Measurements from ENCODE around the gene OLFM3.

The OLFM3 gene

DNA sequence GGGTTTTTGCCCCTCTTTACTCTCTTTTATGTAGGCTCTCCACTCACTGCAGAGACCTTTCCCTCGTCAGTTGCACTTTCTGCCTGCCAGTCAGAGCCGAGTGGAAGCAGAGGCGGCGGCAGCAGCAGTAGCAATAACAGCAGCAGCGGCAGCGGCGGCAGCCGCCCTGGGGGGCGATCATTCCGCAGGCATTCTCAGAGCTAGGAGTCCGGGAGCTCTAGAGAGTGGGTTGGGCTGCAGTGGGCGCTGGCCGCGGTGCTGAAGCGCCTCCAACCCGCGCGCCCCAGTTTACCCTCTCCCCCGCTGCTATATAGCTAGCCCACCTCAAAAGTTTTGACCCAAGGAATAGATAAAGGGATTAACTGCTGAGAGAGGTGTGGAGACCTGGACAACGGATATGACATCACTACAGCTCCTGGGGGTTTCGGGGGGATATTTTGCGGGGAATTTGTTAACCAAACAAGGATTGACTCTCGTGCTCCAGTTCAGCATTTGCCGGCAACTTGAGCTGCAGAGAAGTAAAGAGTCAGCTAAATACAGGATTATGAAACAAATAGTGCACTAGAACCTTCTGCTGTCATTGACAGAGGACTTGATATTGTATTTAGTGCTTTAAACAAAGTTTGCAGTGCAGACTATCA lies at the start of gene OLFM3:
OLFM3 (minus strand) TSS at position 102 of the 641 bp plus-strand sequence.
- no peak for DNase-seq (ENCODE audit: low read depth in 3 of 3)

DNA sequence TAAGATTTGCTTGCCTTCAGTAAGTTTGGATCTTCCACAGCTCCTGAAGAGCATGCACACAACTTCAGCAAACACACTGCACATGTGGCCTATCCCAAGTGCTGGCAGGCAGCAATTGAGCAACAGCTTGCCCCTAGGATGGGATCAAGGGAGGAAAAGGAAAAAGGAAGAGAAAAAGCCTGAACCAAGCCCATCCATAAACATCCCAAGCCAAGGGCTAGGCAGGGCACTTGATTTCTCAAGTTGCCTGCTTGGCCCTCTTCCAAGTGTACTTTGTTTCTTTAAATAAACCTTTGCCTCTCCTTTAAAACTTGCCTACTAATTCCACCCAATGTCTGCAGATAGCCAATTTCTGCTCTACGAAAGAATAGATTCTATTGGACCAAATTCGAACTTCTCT lies 49.0 kb upstream of the OLFM3 start:
- DNase-seq (ENCODE audit: low read depth in 3 of 3) = no peak

DNA sequence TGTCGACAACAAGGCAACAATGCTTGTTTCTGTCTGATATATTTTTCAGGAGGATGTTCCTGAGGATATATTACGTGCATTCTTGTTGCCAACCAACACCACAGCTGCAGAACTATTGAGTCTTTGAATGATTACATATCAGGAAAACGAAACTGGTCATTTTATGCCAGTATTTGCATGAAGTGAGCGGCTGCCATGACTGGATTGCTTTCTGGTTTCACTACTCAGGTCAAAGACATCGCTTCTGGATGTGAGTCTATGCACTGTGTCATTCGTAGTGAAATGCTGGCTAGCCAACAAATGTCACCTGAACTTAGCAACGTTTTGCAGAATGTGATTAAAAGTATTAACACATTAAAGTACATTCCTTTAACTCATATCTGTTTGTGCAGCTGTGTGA lies 35.8 kb upstream of the OLFM3 start:
- no peak for DNase-seq (ENCODE audit: low read depth in 3 of 3)

DNA sequence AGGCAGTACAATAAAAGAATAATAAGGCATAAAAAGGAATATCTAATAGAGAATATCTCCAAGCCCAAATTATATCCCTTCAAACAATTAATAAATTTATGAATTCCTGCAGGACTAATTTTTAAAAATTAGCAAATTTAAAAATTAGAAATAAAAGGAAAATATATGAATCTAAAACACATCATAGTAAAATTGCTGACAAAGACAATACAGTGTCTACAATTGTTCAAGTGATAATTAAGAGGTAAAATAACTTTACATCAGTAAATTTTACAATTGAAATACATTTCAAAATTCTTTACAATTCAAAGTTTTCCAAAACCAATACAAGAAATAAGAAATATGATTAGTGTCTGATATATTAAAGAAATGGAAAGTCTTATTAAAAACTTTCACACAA lies 22.8 kb upstream of the OLFM3 start:
- DNase-seq (ENCODE audit: low read depth in 3 of 3) = no peak

DNA sequence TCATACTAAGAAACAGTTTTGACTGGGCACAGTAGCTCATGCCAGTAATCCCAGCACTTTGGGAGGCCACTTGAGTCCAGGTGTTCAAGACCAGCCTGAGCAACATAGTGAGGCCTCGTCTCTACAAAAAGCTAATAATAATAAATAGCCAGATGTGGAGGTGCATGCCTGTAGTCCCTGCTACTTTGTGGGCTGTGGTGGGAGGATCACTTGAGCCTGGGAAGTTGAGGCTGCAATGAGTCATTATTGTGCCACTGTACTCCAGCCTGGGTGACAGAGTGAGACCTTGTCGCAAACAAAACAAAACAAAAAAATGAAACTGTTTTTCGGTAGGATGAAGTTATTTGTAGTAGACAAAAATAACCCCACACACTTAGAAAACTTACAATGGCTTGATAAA lies 19.0 kb upstream of the OLFM3 start:
- DNase-seq (ENCODE audit: low read depth in 3 of 3) = no peak

DNA sequence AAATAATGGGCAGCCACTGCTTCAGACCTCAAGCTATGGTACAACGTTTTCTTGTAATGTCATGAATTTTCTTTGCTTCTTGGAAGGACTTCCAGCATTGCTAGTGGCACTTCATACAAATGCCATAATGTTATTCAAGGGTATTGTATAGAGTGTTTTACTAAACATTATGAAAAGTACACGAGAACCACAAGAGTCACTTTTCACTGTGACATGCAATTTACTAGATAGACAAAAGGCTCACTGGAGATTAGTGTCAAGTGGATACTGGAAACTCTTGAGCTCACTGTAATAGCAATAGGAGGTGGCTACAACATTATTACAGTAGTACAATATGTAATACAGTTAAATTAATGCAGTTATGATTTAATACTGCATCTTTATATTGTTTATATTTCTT lies 5.3 kb upstream of the OLFM3 start:
- no peak for DNase-seq (ENCODE audit: low read depth in 3 of 3)

DNA sequence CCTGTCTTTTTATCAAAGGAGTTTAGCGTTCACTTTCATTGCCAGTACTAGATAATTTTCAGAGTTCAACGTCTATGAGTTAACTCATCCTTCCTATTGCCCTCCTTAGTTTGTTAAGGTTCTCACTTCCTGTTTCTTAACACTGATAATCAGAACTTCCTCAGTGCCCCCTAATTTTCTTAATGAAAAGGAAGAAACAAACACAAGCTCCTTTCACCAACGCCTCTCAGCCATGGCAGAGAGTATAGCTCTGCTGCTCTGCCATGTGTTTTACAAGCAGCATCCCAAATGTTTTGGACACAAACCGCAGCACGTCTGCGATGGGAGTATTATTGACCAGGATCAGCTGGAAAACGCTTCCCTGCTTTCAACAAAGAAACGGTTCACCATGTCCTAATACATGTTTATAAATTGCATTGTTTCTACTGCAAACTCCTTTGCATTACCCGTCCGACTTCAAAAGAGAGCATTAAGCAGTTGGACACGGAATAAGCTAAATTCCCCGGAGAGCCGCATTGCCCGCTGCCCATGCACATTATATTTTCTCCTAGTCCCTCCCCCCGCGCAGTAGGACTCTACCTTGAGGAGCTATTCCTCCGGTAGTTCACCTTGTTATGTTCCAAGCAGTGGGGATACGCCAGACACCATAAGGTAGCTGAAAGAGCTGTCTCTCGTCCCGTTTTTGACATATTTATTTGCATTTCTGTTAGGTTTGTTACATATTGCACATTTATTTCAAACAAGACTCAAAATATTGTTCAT lies 561 bp downstream of the OLFM3 start:
- DNase-seq (ENCODE audit: low read depth in 3 of 3) = no peak

DNA sequence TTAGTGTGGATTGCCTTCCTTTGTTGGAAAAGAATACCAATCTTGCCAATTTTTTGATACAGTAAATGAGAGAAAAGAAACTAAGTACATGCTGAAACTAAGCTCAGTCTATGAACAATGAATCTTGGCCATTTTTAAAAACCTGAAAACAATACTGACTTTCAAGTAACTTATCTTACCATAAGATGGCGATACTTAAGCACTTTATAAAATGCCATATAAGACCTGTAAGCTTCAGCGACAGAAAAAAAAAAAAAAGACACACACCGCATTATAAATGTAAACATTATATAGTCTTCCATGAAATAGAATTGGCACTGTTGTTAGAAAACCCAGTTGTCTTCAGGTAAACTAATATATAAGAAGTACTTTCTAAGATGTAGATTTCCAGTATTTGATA lies 3.0 kb downstream of the OLFM3 start:
- DNase-seq (ENCODE audit: low read depth in 3 of 3) = no peak

DNA sequence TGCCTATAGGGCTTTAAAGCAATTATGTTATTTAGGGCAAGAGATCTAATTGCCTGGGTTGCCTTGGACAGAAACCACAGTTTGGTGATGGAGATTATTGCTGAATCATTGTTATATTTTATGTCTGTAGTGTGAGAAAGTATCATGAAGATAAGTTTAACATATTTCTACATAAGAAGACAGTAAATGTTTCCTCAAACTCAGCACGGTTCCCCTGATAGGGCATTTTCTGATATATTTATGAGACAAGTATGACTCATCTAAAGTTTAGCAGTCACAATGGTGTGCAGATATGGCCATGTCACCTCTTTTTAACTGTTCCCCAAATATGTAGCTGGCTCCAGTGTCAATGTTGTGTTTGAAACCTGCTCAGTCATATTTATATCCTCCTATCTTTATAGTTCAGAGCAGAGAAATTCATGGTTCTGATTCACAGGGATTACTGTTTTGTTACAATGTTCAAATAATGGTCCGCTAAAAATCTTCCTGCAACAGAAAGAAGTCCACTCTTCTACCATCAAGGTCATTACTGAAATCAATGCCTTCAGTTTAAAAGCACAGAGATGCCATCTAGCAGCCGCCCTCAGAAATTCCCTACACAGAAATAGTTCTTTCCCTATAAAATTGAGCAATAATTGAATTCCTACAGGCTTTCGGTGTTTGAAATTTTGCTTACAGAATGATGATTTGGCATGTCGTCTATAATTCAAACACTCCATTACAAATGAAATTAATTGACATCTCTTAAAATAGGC lies 3.7 kb downstream of the OLFM3 start:
- no peak for DNase-seq (ENCODE audit: low read depth in 3 of 3)

DNA sequence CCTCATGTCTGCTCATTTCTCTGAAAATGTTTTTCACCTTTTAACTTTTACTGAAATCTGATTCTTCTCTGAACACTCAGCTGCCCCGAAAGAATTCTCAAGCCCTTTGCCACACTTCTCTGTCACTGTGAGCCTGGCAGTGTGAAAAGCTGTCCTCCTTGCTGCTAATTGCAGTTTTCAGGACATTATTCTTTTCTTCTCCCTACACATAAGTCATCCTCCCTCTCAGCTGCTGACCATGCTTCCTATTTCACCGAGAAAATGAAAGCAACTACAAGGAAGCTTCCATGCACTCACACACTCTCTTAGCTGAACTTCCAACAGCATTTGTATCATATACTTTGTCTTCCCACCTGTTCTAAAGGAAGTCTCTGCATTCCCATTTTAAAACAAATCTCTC lies 15.8 kb downstream of the OLFM3 start:
- DNase-seq (ENCODE audit: low read depth in 3 of 3) = no peak

DNA sequence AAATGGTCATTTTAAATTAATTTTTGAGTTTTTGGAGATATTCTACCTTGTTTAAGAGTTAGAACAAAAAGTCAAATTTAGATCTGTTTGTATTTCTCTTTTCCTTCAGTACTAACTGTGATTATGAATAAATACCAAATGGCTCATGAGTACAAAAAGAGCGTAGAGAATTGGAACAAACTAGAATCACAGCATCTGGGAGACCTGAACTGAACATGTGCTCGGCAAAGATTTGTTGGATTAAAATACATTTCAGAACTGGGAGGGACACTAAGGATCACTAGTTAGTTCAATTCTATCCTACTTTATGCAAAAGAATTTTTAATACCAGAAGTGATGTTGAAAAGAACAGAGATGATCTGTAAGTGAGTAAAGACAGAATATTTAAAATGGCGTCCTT lies 19.5 kb downstream of the OLFM3 start:
- no peak for DNase-seq (ENCODE audit: low read depth in 3 of 3)

DNA sequence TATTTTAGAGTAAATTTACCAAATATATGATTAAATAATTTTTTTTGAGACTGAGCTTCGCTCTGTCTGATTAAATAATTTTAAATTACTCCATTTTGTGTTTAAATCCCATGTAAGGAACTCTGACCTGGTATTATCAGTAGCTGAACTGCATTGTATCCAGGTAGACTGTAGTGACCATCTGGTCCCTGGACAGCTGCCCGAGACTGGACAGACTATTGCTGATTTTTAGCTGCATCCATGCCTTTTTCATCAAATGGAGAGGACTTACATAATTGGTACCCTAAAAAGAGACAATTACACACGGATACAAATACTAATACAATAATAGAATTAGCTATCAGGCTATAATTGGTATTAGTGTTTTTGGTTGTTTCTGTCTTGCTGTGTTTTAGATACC lies 20.6 kb downstream of the OLFM3 start:
- DNase-seq (ENCODE audit: low read depth in 3 of 3) = no peak

DNA sequence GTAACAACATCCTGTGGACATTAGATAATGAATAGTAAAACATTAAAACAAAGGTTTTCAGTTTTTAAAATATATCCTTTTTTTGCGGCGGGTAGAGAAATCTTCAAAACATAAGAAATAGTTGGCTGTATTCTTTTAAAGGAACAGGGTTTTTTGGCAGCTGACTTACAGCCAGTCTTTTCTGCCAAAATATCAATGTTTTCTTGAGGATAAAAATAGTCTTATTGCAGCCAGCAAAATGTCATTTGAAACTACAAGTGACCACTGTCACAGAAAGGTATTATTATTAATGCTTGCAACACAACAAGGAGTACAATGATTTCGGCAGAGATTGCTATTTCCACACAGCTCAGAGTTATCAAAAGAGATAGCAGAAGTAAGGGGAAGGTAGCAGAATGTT lies 21.4 kb downstream of the OLFM3 start:
- no peak for DNase-seq (ENCODE audit: low read depth in 3 of 3)

DNA sequence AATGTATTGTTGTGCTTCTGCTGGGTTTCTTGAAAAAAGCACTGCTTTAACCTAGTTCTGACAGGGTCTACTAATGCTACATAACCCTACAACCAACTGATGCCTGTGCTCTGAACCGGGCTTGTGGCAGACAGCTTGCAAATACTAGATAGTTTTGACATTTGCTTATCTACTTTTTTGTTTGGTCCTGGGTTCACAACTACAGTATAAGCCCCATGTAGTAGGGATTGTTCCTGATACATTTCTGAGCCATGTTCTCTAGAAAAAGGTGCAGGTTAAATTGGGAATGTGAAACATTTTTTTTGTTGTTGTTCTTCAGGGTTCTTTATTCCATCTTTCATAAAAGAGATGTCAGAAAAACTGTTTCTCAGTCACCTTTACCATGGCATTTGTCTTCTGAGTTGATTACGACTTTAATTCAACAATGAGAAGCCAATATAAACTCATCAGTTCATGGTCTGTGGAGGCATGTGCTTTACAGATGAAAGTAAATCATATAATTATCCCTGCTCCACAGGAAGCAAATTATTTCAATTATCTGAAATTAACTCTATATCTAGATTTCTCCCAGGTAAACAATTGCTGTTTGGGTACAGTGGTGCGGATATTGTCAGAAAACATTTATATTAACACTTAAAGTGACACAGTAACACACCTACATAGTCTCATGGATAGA lies 22.0 kb downstream of the OLFM3 start:
- DNase-seq (ENCODE audit: low read depth in 3 of 3) = no peak

DNA sequence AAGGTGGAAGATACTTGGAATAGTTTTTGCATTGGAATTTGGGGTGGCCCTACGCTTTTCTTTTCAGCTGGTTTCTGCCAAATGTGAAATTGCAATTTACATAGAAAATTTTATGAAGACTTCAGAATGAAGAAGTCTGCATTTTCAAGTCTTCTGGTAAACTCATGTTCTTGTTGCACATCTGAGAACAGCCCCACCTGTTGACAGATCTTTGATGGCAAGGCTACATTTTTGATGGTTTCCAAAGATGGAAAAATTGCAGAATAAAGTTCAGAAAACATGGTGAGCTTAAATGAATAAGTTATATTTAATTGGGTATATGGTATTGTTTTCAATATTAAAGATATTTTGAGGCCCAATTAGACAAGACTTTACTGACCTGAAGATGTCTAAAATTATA lies 25.4 kb downstream of the OLFM3 start:
- DNase-seq (ENCODE audit: low read depth in 3 of 3) = no peak

DNA sequence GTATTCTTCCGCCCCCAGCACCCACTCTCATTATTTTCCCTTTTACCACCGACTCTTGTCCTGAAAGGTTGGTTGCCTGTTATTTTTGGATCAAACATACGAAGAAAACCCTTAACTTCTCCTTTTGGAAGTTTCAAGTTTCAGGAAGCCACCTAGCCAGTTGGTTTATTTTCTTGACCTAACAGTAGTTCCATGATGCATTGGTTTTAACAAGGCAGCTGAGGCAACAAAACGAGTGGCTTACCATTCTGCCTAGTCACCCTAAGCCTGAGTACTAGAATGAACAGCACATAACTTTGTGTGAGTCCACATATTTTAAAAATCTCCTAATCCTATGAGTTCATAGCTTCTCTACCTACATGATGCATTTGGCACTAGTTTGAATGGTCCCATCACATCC lies 28.9 kb downstream of the OLFM3 start:
- no peak for DNase-seq (ENCODE audit: low read depth in 3 of 3)

DNA sequence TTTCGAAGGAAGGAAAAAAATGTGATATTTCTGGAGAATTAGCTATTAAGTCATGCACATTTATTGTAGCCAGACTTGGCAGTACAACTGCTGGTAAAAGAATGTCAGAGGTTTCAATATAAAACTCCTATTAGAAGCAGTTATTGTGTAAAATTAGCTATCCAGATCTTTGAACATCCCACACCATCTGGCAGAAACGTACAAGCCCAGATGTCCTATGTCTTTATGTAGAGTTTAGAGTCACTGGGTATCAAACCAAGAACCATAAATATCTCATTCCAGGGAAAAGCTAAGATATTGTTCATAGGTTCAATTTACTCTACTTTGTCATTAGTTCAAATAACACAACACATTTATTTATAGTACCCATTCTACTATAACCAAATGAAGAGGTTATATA lies 31.4 kb downstream of the OLFM3 start:
- no peak for DNase-seq (ENCODE audit: low read depth in 3 of 3)

DNA sequence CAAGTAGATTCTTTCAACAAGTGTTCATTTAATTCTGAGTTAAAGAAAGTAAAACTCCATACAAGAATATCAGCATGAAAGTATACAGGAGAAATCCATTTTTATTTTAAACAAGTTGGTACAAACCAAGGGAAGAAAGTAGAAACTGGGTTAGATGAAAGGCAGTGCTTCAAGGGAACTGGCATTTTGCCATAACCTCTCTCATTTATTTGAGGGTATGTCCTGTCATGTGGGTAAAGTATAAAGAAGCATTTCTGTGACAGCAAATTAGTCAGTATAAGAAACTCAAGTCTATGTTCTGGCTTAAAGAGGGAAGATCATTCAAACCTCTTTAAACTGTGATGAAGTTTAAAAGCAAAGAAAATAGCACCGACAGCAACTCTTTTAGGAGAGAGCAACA lies 32.0 kb downstream of the OLFM3 start:
- DNase-seq (ENCODE audit: low read depth in 3 of 3) = no peak

DNA sequence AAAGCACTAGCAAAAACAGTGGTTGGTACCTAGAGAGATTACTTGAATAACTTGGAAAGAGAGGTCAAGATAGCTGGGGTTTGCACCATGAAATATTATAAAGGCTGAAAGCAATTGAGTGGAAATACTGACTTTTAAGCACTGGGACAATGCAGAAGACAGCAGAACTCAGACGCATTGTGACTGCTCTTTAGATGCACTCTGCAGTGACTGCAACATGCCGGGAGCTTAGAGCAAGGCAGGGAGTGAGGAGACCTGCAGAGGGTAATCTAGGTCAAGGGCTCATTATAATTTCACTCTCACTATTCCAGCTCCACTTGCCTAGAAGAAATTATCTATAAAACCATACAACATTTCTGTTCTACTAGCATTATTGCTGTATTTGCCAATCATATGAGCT lies 36.6 kb downstream of the OLFM3 start:
- no peak for DNase-seq (ENCODE audit: low read depth in 3 of 3)

DNA sequence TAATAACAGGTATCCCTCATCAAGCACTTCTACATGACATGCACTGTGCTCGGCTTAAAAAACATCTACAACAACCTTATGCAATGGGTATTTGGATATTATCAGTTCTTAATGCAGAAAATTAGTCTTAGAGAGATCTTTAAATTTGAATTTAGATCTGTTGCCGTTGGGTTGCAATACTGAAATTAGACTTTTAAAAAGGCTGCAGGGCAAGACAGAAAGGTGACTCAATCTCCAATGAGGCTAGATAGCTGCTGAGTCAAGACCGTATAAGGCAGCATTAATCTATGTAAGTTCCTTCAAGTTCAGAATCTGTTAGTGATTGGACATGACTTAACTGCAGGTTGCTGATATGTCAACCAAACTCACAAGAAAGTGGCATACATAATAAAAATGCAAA lies 37.3 kb downstream of the OLFM3 start:
- no peak for DNase-seq (ENCODE audit: low read depth in 3 of 3)

DNA sequence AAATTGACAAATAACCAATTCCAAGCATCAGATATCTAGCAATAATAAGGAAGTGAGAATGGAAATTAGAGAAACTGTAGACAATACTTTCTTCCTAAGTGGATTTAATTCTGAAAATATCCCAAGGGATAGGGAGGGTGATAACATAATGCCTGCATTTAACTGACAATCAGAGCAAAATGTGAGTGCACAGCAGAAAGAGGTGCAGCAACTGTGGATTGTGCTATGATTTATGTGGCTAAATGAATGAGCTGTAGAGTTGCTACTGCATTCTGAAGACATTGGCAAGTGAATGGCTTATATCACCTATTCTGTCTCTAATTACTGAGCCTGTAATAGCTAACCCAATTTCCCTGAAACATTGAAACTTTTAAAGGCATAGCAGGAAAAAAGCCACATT lies 39.0 kb downstream of the OLFM3 start:
- no peak for DNase-seq (ENCODE audit: low read depth in 3 of 3)

DNA sequence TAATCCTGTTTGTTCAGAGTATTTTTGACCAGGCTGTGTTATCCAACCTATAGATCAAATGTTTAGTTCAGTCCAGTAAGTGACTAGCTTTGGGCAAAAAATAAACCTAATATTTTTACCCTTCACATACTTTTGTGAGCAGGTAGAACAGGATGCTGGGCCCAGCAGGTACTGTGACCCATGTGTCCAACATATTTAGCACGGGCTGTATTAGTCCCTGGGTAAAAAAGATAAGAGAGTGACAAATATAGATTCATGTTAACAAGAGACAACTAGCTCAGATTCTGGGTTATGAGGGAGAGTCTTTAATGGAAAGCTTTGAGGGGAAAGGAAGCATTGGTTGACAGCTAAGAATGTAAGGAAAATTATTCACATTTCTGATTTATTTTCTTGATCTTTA lies 43.1 kb downstream of the OLFM3 start:
- no peak for DNase-seq (ENCODE audit: low read depth in 3 of 3)

DNA sequence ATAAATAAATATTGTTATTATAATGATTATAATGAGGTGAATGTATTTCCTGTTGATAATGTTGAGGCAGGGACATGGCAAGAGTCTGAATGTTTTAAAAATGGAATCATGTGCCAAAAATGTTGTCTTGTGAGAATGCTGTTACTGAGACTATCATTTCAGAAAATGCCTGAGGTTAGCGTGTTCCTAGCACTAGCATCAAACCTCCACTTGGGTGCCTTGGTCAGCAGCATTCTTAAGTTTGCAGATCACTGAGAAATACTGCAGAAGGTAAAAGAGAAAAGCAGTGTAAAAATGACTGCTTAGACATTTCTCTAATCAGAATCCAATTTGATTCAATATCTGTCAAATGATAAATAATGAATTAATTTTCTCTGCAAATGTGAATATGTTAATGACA lies 50.8 kb downstream of the OLFM3 start:
- DNase-seq (ENCODE audit: low read depth in 3 of 3) = no peak
